ENCODE data around the gene EIF2B5.

Gene EIF2B5

GRCh38 chr3:184186184-184186901, 51.2 kb downstream of the EIF2B5 start, which contains the start of gene ABCF3:
ABCF3 (plus strand) TSS chr3:184186199; CDS start chr3:184186208, 9 bp downstream.
- DNase-seq (ENCODE audit: insufficient read length), result no peak
- no peak for FAIRE-seq
- TF ChIP-seq POLR2A (IDR thresholded peaks at IDR 0.05; ENCODE audit: low read depth, low read length), result peak; percentile 78
- TF ChIP-seq TAF1 (IDR thresholded peaks at IDR 0.05; ENCODE audit: borderline replicate concordance, low read depth, low read length), result peak; percentile 70
- peak; percentile 65; the same call in 1 of the 2 replicates for TF ChIP-seq POLR2AphosphoS5 (IDR thresholded peaks at IDR 0.05; ENCODE audit: low read depth, low read length)

GRCh38 chr3:184186902-184187207, 51.7 kb downstream of the EIF2B5 start:
- DNase-seq (ENCODE audit: insufficient read length) (no peak), FAIRE-seq (no peak)
- TF ChIP-seq POLR2A (IDR thresholded peaks at IDR 0.05; ENCODE audit: low read depth, low read length) (no peak), TAF1 (IDR thresholded peaks at IDR 0.05; ENCODE audit: borderline replicate concordance, low read depth, low read length) (no peak), POLR2AphosphoS5 (IDR thresholded peaks at IDR 0.05; ENCODE audit: low read depth, low read length) (no peak)

DNA sequence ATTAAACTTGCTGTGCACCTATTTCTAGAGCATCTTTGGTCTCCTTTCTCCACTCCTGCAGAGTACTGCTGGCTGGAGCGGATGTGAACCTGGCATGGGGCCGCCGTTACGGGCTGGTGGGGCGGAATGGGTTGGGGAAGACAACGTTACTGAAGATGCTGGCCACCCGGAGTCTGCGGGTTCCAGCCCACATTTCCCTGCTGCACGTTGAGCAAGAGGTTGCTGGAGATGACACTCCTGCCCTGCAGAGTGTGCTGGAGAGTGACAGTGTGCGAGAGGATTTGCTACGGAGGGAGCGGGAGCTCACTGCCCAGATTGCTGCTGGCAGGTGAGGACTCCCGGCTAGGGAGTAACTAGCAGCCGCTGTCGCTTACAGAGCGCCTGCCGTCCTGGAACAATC, 52.9 kb downstream of the EIF2B5 start:
- FAIRE-seq (no peak), DNase-seq (ENCODE audit: insufficient read length) (no peak)
- TF ChIP-seq POLR2AphosphoS5 (IDR thresholded peaks at IDR 0.05; ENCODE audit: low read depth, low read length) (no peak), POLR2A (IDR thresholded peaks at IDR 0.05; ENCODE audit: low read depth, low read length) (no peak), TAF1 (IDR thresholded peaks at IDR 0.05; ENCODE audit: borderline replicate concordance, low read depth, low read length) (no peak)

GRCh38 chr3:184189421-184189820, 54.3 kb downstream of the EIF2B5 start:
- no peak for DNase-seq (ENCODE audit: insufficient read length)
- TF ChIP-seq TAF1 (IDR thresholded peaks at IDR 0.05; ENCODE audit: borderline replicate concordance, low read depth, low read length), result no peak
- no peak for TF ChIP-seq POLR2A (IDR thresholded peaks at IDR 0.05; ENCODE audit: low read depth, low read length)
- no peak for TF ChIP-seq POLR2AphosphoS5 (IDR thresholded peaks at IDR 0.05; ENCODE audit: low read depth, low read length)
- no peak for FAIRE-seq

- FAIRE-seq, result no peak
- DNase-seq (ENCODE audit: insufficient read length), result no peak
- no peak for TF ChIP-seq POLR2A (IDR thresholded peaks at IDR 0.05; ENCODE audit: low read depth, low read length)
- no peak for TF ChIP-seq POLR2AphosphoS5 (IDR thresholded peaks at IDR 0.05; ENCODE audit: low read depth, low read length)
- no peak for TF ChIP-seq TAF1 (IDR thresholded peaks at IDR 0.05; ENCODE audit: borderline replicate concordance, low read depth, low read length)
Observed at GRCh38 chr3:184192889-184193288, 57.7 kb downstream of the EIF2B5 start.

DNA sequence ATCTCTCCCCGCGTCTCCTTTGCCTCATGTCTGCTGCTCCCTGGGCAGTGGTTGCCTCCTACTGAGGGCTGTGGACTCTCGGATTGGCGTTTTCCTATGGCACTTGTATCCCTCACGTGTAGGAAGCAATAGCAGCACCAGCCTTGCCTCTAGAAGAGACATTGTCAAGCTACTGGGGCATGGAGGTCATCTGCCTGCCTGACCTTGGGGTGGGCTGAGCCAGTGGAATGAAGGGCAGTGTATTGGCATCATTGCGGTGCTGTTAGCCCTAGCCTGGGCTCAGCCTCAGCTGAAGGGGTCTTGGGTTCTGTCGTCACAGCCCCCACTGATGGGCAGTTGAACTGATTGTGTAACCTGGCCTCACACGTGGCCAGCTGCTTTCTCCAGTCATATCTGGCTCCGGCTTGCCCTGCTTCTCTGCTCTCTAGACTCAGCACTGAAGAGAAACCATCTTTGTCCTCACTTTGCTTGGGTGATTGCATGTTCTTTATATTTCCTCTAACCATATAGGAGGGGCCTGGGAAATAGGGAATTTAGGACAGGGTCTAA, 58.9 kb downstream of the EIF2B5 start:
- DNase-seq (ENCODE audit: insufficient read length) (no peak), FAIRE-seq (no peak)
- TF ChIP-seq TAF1 (IDR thresholded peaks at IDR 0.05; ENCODE audit: borderline replicate concordance, low read depth, low read length), result no peak
- TF ChIP-seq POLR2A (IDR thresholded peaks at IDR 0.05; ENCODE audit: low read depth, low read length), result no peak
- no peak for TF ChIP-seq POLR2AphosphoS5 (IDR thresholded peaks at IDR 0.05; ENCODE audit: low read depth, low read length)
